Stimulated activated effector memory CD8-positive, alpha-beta T cell treated with anti-CD3 and anti-CD28 coated beads, Interleukin-12 subunit alpha, Interleukin-12 subunit beta, amount 100 ng/mL, for 72 hours (primary cell): ENCODE measurements around the gene LRRK1.
A peak's percentile ranks its signal among the peaks of the same experiment; 100 is the strongest.

ENCODE experiments used
- ATAC-seq: fragments of 150-1000 bp; cut with Tn5 transposase; 2 replicates; pipeline ENCODE4 v1.10.0; 2021
- DNase-seq, 2 donors: peaks; one replicate each; pipeline ENCODE4 v3.0.0; 2021 to 2022; ENCODE audit warnings: low spot score in 2 of 2
- H3K27ac Mint-ChIP-seq: one replicate; pipeline ENCODE4 v1.8.0; 2022; ENCODE audit warnings: mild to moderate bottlenecking, mixed read lengths
- H3K36me3 Mint-ChIP-seq: one replicate; pipeline ENCODE4 v1.8.0; 2022; ENCODE audit warnings: mild to moderate bottlenecking, mixed read lengths
- H3K4me1 Mint-ChIP-seq: one replicate; pipeline ENCODE4 v1.8.0; 2022; ENCODE audit warnings: mixed read lengths
- H3K4me3 Mint-ChIP-seq: one replicate; pipeline ENCODE4 v1.8.0; 2022; ENCODE audit warnings: mild to moderate bottlenecking, mixed read lengths
- H3K9me3 Mint-ChIP-seq: one replicate; pipeline ENCODE4 v1.8.0; 2022; ENCODE audit warnings: mixed read lengths

The LRRK1 gene

GRCh38 chr15:101022876-101023275, 103.7 kb downstream of the LRRK1 start:
- ATAC-seq (no peak), DNase-seq (peak in 1 of 2 donors; percentile 23)
- Mint-ChIP-seq H3K36me3 (no peaks in the 10 kb centered on the region), H3K4me3 (no peak overlapping the region), H3K27ac (no peak overlapping the region), H3K9me3 (no peaks in the 10 kb centered on the region), H3K4me1 (peaks cover 18% of the 10 kb centered on the region)

GRCh38 chr15:101023501-101024072, 104.4 kb downstream of the LRRK1 start:
- DNase-seq: peak in 1 of 2 donors; percentile 20
- H3K9me3 Mint-ChIP-seq: no peaks in the 10 kb centered on the region

GRCh38 chr15:101024073-101024695, 105.0 kb downstream of the LRRK1 start:
- Mint-ChIP-seq H3K9me3 (no peaks in the 10 kb centered on the region), H3K36me3 (no peaks in the 10 kb centered on the region), H3K4me1 (peaks cover 18% of the 10 kb centered on the region), H3K4me3 (no peak overlapping the region), H3K27ac (peak overlapping the region; percentile 80)
- ATAC-seq (peak; percentile 76), DNase-seq (peak in 1 of 2 donors; percentile 44)

More at GRCh38 chr15:101023501-101024072, 104.4 kb downstream of the LRRK1 start:
- ATAC-seq: no peak
- no peak overlapping the region for H3K4me3 Mint-ChIP-seq
- peaks cover 18% of the 10 kb centered on the region for H3K4me1 Mint-ChIP-seq
- H3K27ac Mint-ChIP-seq: peak overlapping the region; percentile 80
- H3K36me3 Mint-ChIP-seq: no peaks in the 10 kb centered on the region

GRCh38 chr15:101024706-101025500, 105.7 kb downstream of the LRRK1 start:
- Mint-ChIP-seq H3K4me1 (peaks cover 18% of the 10 kb centered on the region), H3K4me3 (no peak overlapping the region), H3K27ac (peak overlapping the region; percentile 80), H3K36me3 (no peaks in the 10 kb centered on the region), H3K9me3 (no peaks in the 10 kb centered on the region)
- DNase-seq: peak in 1 of 2 donors; percentile 34
- ATAC-seq: no peak

- Mint-ChIP-seq H3K9me3 (no peaks in the 10 kb centered on the region), H3K27ac (peak overlapping the region; percentile 80)
Observed at GRCh38 chr15:101025501-101025885, 106.3 kb downstream of the LRRK1 start.

GRCh38 chr15:101025896-101026631, 106.9 kb downstream of the LRRK1 start:
- Mint-ChIP-seq H3K4me3 (no peak overlapping the region), H3K36me3 (no peaks in the 10 kb centered on the region), H3K9me3 (no peaks in the 10 kb centered on the region), H3K4me1 (peaks cover 18% of the 10 kb centered on the region), H3K27ac (no peak overlapping the region)
- no peak for ATAC-seq
- peak in 1 of 2 donors; percentile 45 for DNase-seq

More at GRCh38 chr15:101025501-101025885, 106.3 kb downstream of the LRRK1 start:
- no peaks in the 10 kb centered on the region for H3K36me3 Mint-ChIP-seq
- ATAC-seq (no peak), DNase-seq (peak in 1 of 2 donors; percentile 13)
- H3K4me1 Mint-ChIP-seq: peaks cover 18% of the 10 kb centered on the region
- H3K4me3 Mint-ChIP-seq: no peak overlapping the region

GRCh38 chr15:101026656-101027272, 107.6 kb downstream of the LRRK1 start:
- ATAC-seq (no peak), DNase-seq (peak in 1 of 2 donors; percentile 41)
- Mint-ChIP-seq H3K9me3 (no peaks in the 10 kb centered on the region), H3K4me3 (no peak overlapping the region), H3K36me3 (no peaks in the 10 kb centered on the region), H3K27ac (no peak overlapping the region), H3K4me1 (peaks cover 18% of the 10 kb centered on the region)

GRCh38 chr15:101027273-101027901, 108.2 kb downstream of the LRRK1 start:
- H3K4me3 Mint-ChIP-seq: no peak overlapping the region
- H3K4me1 Mint-ChIP-seq: peaks cover 18% of the 10 kb centered on the region
- H3K9me3 Mint-ChIP-seq: no peaks in the 10 kb centered on the region
- ATAC-seq (no peak), DNase-seq (peak in 1 of 2 donors; percentile 41)
- no peaks in the 10 kb centered on the region for H3K36me3 Mint-ChIP-seq
- no peak overlapping the region for H3K27ac Mint-ChIP-seq

GRCh38 chr15:101027920-101028319, 108.8 kb downstream of the LRRK1 start:
- Mint-ChIP-seq H3K4me3 (no peak overlapping the region), H3K27ac (no peak overlapping the region), H3K4me1 (peaks cover 18% of the 10 kb centered on the region), H3K9me3 (no peaks in the 10 kb centered on the region), H3K36me3 (no peaks in the 10 kb centered on the region)
- ATAC-seq (no peak), DNase-seq (no peak)

- DNase-seq (peak in 1 of 2 donors; percentile 36), ATAC-seq (no peak)
- no peaks in the 10 kb centered on the region for H3K9me3 Mint-ChIP-seq
- H3K27ac Mint-ChIP-seq: no peak overlapping the region
- no peaks in the 10 kb centered on the region for H3K36me3 Mint-ChIP-seq
- H3K4me3 Mint-ChIP-seq: no peak overlapping the region
- peaks cover 18% of the 10 kb centered on the region for H3K4me1 Mint-ChIP-seq
Observed at GRCh38 chr15:101028321-101028720, 109.2 kb downstream of the LRRK1 start.

GRCh38 chr15:101028772-101029438, 109.7 kb downstream of the LRRK1 start:
- Mint-ChIP-seq H3K4me3 (no peak overlapping the region), H3K9me3 (no peaks in the 10 kb centered on the region), H3K4me1 (peaks cover 15% of the 10 kb centered on the region), H3K36me3 (no peaks in the 10 kb centered on the region), H3K27ac (no peak overlapping the region)
- DNase-seq: peak in 1 of 2 donors; percentile 43
- no peak for ATAC-seq

GRCh38 chr15:101029971-101030661, 111.0 kb downstream of the LRRK1 start:
- Mint-ChIP-seq H3K27ac (no peak overlapping the region), H3K4me1 (peaks cover 3% of the 10 kb centered on the region), H3K36me3 (no peaks in the 10 kb centered on the region), H3K9me3 (peaks cover 5% of the 10 kb centered on the region), H3K4me3 (no peak overlapping the region)
- peak; percentile 32 for ATAC-seq
- peak in 1 of 2 donors; percentile 37 for DNase-seq

- ATAC-seq: no peak
Observed at GRCh38 chr15:101031213-101031612, 112.1 kb downstream of the LRRK1 start.

More at GRCh38 chr15:101031213-101031612, 112.1 kb downstream of the LRRK1 start:
- no peak overlapping the region for H3K4me3 Mint-ChIP-seq
- no peaks in the 10 kb centered on the region for H3K36me3 Mint-ChIP-seq
- DNase-seq: peak in 1 of 2 donors; percentile 8
- H3K9me3 Mint-ChIP-seq: peaks cover 9% of the 10 kb centered on the region
- no peaks in the 10 kb centered on the region for H3K4me1 Mint-ChIP-seq
- no peak overlapping the region for H3K27ac Mint-ChIP-seq
